ENCODE data around the gene TRIM7. TPM values are rescaled to one million over a fixed set of nuclear protein-coding genes. Genes with fewer than 3 reads are reported as not detected.
A peak's percentile ranks its signal among the peaks of the same experiment; 100 is the strongest.

The TRIM7 gene
- total RNA-seq, 2 experiments from 2014 or later: 3.4 to 3.8 TPM

DNA sequence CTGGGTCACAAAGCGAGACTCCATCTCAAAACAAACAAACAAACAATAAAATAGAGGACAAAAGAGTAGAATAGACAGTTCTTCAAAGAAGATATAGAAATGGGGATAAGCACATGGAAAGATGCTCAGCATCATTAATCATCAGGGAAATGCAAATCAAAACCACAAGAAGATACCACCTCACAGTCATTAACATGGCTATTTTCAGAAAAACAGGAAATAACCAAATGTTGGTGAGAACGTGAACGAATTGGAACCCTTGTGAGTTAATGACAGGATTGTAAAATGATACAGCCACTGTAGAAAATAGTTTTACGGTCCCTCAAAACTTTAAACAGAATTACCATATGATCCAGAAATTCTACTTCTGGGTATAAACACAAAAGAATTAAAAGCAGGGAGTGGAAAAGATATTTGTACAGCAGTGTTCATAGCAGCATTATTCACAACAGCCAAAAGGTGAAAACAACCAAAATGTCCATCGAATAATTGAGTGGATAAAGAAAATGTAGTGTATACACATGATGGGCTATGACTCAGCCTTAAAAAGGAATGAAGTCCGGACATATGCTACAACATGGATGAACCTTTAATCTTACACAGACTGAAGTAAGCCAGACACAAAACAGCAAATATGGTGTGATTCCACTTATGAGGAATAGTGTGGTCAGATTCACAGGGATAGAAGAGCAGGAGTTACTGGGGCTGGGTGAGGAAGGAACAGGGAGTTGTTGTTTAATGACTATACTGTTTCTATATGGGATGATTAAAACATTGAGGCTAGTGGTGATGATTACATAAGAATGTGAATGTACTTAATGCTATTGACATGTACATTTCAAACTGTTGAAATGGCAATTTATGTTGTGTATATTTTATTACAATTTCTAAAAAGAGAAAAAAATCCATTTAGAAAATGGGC is 37.9 kb downstream of the TRIM7 start:
- Histone ChIP-seq H3K27ac (ENCODE audit: low read depth in 1 of 2, low read length in 2 of 2) (no peak overlapping the region), H3K9me3 (ENCODE audit: control insufficient read depth in 1 of 2, insufficient read depth in 1 of 2, low read length in 2 of 2) (peaks cover 0 to 30% of the 10 kb centered on the region in 2 experiments), H3K27me3 (ENCODE audit: control insufficient read depth in 1 of 2, insufficient read depth in 2 of 2, low read length in 2 of 2) (peaks cover 45 to 49% of the 10 kb centered on the region in 2 experiments), H3K4me3 (ENCODE audit: low read length) (no peak overlapping the region), H3K4me1 (ENCODE audit: insufficient read depth, low read length) (peaks cover 24% of the 10 kb centered on the region), H3K36me3 (ENCODE audit: insufficient read depth, low read length) (no peaks in the 10 kb centered on the region)
- peaks cover 64% of the 10 kb centered on the region for H3K4me1 Mint-ChIP-seq (ENCODE audit: low read depth)
- POLR2A ChIA-PET: interaction anchor here (2.4 kb wide), 1 partner anchor 17 kb away, joined by 8 read pairs; no protein-coding TSS in a partner anchor
- peaks cover 8% of the 10 kb centered on the region for H3K36me3 Mint-ChIP-seq (ENCODE audit: low read depth)
- no peak for ATAC-seq (ENCODE audit: poor library complexity)
- intact Hi-C loops (cut with DNase I, micrococcal nuclease): loop anchor here in 1 of 2 experiments (10.0 kb wide), 2 partner anchors 48 to 362 kb away; partner anchors contain the start of gene MGAT1
- H3K4me3 Mint-ChIP-seq: no peak overlapping the region
- peak overlapping the region; percentile 94 for H3K27ac Mint-ChIP-seq
- no peaks in the 10 kb centered on the region for H3K9me3 Mint-ChIP-seq
- peak in 1 of 14 experiments; percentile 28 for DNase-seq
- TF ChIP-seq, protein P1, sequence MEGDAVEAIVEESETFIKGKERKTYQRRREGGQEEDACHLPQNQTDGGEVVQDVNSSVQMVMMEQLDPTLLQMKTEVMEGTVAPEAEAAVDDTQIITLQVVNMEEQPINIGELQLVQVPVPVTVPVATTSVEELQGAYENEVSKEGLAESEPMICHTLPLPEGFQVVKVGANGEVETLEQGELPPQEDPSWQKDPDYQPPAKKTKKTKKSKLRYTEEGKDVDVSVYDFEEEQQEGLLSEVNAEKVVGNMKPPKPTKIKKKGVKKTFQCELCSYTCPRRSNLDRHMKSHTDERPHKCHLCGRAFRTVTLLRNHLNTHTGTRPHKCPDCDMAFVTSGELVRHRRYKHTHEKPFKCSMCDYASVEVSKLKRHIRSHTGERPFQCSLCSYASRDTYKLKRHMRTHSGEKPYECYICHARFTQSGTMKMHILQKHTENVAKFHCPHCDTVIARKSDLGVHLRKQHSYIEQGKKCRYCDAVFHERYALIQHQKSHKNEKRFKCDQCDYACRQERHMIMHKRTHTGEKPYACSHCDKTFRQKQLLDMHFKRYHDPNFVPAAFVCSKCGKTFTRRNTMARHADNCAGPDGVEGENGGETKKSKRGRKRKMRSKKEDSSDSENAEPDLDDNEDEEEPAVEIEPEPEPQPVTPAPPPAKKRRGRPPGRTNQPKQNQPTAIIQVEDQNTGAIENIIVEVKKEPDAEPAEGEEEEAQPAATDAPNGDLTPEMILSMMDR (IDR thresholded peaks at IDR 0.05): no peak
- CTCF ChIA-PET: interaction anchor here (1.7 to 2.2 kb wide), 2 partner anchors 18 to 95 kb away, joined by 6 to 7 read pairs; no protein-coding TSS in a partner anchor
- H3K27me3 Mint-ChIP-seq: peaks cover 69% of the 10 kb centered on the region

DNA sequence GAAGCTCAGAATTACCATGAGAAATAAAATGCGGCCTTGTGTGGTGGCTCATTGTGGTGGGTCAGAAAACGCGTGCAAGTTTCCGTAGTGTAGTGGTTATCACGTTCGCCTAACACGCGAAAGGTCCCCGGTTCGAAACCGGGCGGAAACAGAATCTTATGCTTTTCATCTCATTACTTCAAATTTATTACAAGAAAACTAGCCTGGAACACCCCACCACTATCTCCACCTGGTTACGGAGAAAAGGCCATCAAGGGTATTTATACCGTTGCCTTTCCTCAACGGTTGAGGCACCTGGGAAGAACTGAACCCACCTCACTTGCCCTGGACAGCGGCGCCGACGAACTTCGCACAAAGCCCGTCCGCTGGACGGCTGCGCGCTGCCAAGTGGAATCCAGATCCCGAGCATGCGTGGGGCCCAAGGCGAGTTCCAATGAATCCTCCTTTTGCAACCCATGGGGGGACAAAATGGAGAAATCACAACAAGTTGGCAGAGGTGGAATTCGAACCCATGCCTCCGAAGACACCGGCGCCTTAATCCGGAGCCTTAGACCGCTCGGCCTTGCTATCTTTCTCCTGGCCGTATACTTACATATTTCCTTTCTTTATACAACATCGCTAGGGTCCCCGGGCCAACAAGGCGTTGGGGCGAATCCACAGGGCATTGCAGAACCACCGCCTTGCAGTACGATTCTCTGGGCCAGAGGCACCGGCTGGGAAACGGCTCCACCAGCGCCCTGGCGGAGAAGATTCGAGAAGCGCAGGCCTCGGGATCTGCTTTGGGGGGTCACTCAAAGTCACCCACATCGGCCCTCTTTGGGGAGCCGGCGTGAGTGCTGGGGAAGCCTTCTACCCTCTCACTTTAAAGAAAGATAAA is 40.7 kb downstream of the TRIM7 start:
- ChIA-PET POLR2A (interaction anchor here (0.7 to 1.4 kb wide), 4 partner anchors 8 to 355 kb away, joined by 3 to 12 read pairs (median 4); no protein-coding TSS in a partner anchor), CTCF (interaction anchor here (1.2 kb wide), 1 partner anchor 348 kb away, joined by 3 read pairs; no protein-coding TSS in a partner anchor)
- H3K9me3 ChIP-seq (ENCODE audit: control insufficient read depth in 1 of 2, insufficient read depth in 1 of 2, low read length in 2 of 2): peaks cover 0 to 19% of the 10 kb centered on the region in 2 experiments
- H3K9me3 Mint-ChIP-seq: no peaks in the 10 kb centered on the region
- H3K36me3 Mint-ChIP-seq (ENCODE audit: low read depth): peaks cover 11% of the 10 kb centered on the region
- no peak for ATAC-seq (ENCODE audit: poor library complexity)
- H3K4me1 Mint-ChIP-seq (ENCODE audit: low read depth): peaks cover 55% of the 10 kb centered on the region
- peaks cover 49% of the 10 kb centered on the region for H3K27me3 Mint-ChIP-seq
- H3K27ac ChIP-seq (ENCODE audit: low read depth in 1 of 2, low read length in 2 of 2): no peak overlapping the region
- DNase-seq: peak in 1 of 14 experiments; percentile 30
- H3K4me1 ChIP-seq (ENCODE audit: insufficient read depth, low read length): peaks cover 29% of the 10 kb centered on the region
- intact Hi-C loops (cut with DNase I, micrococcal nuclease): loop anchor here in 1 of 2 experiments (10.0 kb wide), 2 partner anchors 50 to 360 kb away; partner anchors contain the start of gene MGAT1
- no peaks in the 10 kb centered on the region for H3K36me3 ChIP-seq (ENCODE audit: insufficient read depth, low read length)
- H3K4me3 ChIP-seq (ENCODE audit: low read length): no peak overlapping the region
- TF ChIP-seq, protein P1 (IDR thresholded peaks at IDR 0.05): no peak
- peak overlapping the region; percentile 89 for H3K4me3 Mint-ChIP-seq
- peaks cover 27 to 31% of the 10 kb centered on the region in 2 experiments for H3K27me3 ChIP-seq (ENCODE audit: control insufficient read depth in 1 of 2, insufficient read depth in 2 of 2, low read length in 2 of 2)
- peak overlapping the region; percentile 90 for H3K27ac Mint-ChIP-seq

Data from CD4-positive, alpha-beta T cell (primary cell).